OCI-LY3 (cell line): ENCODE data around the gene ARVCF.
"Not testable (repeated sequence)": the region's sequence is repeated elsewhere in the genome, so short reads cannot be mapped to it uniquely, and the experiment has no call there.

ENCODE experiments used
- H2AFZ ChIP-seq: fragments of 200-600, 300-600 bp; shearing (Covaris generic); 2 replicates; pipeline ENCODE4 v1.6.0; 2014; ENCODE audit warnings: antibody characterized with exemption, low read depth, low read length
- H3K27ac ChIP-seq: fragments of 200-600, 300-600 bp; sonication (generic); 2 replicates; pipeline ENCODE4 v1.5.1; 2014; ENCODE audit warnings: mild to moderate bottlenecking, low read length, moderate library complexity, mixed read lengths
- H3K27me3 ChIP-seq: fragments of 200-600, 300-600 bp; sonication (generic); 2 replicates; pipeline ENCODE4 v1.6.1; 2014; ENCODE audit warnings: low read depth, low read length, mixed read lengths
- H3K36me3 ChIP-seq: fragments of 200-600, 300-600 bp; sonication (generic); replicated peaks from 2 replicates; pipeline ENCODE3; 2014; ENCODE audit warnings: low read depth, low read length, mixed read lengths
- H3K4me1 ChIP-seq: fragments of 300-600, 200-600 bp; sonication (generic); 2 replicates; pipeline ENCODE4 v1.6.1; 2014; ENCODE audit warnings: low read length, mixed read lengths
- H3K4me2 ChIP-seq: fragments of 200-600, 300-600 bp; sonication (generic); 2 replicates; pipeline ENCODE4 v1.6.1; 2014; ENCODE audit warnings: low read length, mixed read lengths
- H3K4me3 ChIP-seq: fragments of 300-600, 200-600 bp; sonication (generic); 2 replicates; pipeline ENCODE4 v1.5.1; 2014; ENCODE audit warnings: antibody characterized with exemption, mild to moderate bottlenecking, low read length, moderate library complexity
- H3K79me2 ChIP-seq: fragments of 300-600, 200-600 bp; shearing (Covaris generic); 2 replicates; pipeline ENCODE4 v1.6.1; 2014; ENCODE audit warnings: mild to moderate bottlenecking, low read length, mixed read lengths
- H3K9ac ChIP-seq: fragments of 300-600, 200-600 bp; shearing (Covaris generic); 2 replicates; pipeline ENCODE4 v1.6.0; 2014; ENCODE audit warnings: mild to moderate bottlenecking, low read length, moderate library complexity
- H3K9me3 ChIP-seq: fragments of 200-600, 300-600 bp; shearing (Covaris generic); 2 replicates; pipeline ENCODE4 v1.6.1; 2014; ENCODE audit warnings: low read length, mixed read lengths; ENCODE audit not compliant: insufficient read depth
- H4K20me1 ChIP-seq: fragments of 200-600, 300-600 bp; sonication (generic); 2 replicates; pipeline ENCODE4 v1.6.1; 2016; ENCODE audit warnings: low read length, mixed read lengths; ENCODE audit not compliant: insufficient read depth
- EZH2phosphoT487 ChIP-seq: fragments of 200-600 bp; shearing (Covaris generic); IDR thresholded peaks from 2 replicates; pipeline ENCODE4 v1.6.1; 2018; ENCODE audit warnings: antibody characterized with exemption, mixed run types, low read depth
- TF ChIP-seq, protein P1 (sequence below): fragments of 200-600, 300-600 bp; sonication (generic); IDR thresholded peaks from 2 replicates; pipeline ENCODE4 v1.5.1; 2014; ENCODE audit warnings: antibody characterized with exemption, low read length, low read depth

The ARVCF gene

DNA sequence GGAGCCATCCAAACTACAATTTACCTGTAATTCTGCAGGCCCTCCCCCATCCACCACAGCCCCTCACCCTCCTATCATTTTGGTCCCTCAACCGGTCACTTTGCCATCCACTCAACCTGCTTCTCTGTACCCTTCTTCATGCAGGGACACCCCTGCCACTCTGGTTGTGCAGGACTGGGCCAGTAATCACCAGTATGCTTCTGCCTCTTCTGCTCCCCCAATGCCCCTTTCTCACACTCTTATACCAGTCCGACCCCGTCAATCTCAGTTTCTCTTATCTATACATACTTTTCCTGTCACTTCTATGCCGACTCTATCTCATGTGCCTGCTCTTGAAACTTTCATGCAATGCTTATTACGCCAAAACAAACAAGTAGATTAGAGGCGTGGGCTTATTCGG, 80.1 kb downstream of the ARVCF start:
- Histone ChIP-seq H3K79me2 (peaks cover 14% of the 10 kb centered on the region), H2AFZ (no peak overlapping the region), H4K20me1 (no peaks in the 10 kb centered on the region; the same call in 1 of the 2 replicates), H3K9me3 (no peaks in the 10 kb centered on the region), H3K27me3 (no peaks in the 10 kb centered on the region), H3K9ac (no peak overlapping the region), H3K36me3 (peaks cover 4% of the 10 kb centered on the region), H3K4me2 (no peak overlapping the region), H3K4me3 (no peak overlapping the region), H3K27ac (no peak overlapping the region), H3K4me1 (peaks cover 8% of the 10 kb centered on the region)
- TF ChIP-seq, protein P1, sequence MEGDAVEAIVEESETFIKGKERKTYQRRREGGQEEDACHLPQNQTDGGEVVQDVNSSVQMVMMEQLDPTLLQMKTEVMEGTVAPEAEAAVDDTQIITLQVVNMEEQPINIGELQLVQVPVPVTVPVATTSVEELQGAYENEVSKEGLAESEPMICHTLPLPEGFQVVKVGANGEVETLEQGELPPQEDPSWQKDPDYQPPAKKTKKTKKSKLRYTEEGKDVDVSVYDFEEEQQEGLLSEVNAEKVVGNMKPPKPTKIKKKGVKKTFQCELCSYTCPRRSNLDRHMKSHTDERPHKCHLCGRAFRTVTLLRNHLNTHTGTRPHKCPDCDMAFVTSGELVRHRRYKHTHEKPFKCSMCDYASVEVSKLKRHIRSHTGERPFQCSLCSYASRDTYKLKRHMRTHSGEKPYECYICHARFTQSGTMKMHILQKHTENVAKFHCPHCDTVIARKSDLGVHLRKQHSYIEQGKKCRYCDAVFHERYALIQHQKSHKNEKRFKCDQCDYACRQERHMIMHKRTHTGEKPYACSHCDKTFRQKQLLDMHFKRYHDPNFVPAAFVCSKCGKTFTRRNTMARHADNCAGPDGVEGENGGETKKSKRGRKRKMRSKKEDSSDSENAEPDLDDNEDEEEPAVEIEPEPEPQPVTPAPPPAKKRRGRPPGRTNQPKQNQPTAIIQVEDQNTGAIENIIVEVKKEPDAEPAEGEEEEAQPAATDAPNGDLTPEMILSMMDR: no peak

DNA sequence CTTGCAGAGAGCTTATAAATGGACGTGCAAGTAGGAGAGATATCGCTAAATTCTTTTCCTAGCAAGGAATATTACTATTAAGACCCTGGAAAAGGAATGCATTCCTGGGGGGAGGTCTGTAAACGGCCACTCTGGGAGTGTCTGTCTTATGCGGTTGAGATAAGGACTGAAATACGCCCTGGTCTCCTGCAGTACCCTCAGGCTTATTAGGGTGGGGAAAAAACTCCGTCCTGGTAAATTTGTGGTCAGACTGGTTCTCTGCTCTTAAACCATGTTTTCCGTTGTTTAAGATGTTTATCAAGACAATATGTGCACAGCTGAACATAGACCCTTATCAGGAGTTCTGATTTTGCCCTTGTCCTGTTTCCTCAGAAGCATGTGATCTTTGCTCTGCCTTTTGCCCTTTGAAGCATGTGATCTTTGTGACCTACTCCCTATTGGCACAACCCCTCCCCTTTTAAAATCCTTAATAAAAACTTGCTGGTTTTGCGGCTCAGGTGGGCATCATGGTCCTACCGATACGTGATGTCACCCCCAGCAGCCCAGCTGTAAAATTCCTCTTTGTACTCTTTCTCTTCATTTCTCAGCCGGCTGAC, 81.4 kb downstream of the ARVCF start:
- H3K27ac ChIP-seq, H3K4me1 ChIP-seq, H4K20me1 ChIP-seq, H3K4me3 ChIP-seq, H3K36me3 ChIP-seq, H3K9ac ChIP-seq, H2AFZ ChIP-seq, H3K4me2 ChIP-seq, H3K79me2 ChIP-seq, H3K27me3 ChIP-seq, H3K9me3 ChIP-seq: not testable (repeated sequence)

DNA sequence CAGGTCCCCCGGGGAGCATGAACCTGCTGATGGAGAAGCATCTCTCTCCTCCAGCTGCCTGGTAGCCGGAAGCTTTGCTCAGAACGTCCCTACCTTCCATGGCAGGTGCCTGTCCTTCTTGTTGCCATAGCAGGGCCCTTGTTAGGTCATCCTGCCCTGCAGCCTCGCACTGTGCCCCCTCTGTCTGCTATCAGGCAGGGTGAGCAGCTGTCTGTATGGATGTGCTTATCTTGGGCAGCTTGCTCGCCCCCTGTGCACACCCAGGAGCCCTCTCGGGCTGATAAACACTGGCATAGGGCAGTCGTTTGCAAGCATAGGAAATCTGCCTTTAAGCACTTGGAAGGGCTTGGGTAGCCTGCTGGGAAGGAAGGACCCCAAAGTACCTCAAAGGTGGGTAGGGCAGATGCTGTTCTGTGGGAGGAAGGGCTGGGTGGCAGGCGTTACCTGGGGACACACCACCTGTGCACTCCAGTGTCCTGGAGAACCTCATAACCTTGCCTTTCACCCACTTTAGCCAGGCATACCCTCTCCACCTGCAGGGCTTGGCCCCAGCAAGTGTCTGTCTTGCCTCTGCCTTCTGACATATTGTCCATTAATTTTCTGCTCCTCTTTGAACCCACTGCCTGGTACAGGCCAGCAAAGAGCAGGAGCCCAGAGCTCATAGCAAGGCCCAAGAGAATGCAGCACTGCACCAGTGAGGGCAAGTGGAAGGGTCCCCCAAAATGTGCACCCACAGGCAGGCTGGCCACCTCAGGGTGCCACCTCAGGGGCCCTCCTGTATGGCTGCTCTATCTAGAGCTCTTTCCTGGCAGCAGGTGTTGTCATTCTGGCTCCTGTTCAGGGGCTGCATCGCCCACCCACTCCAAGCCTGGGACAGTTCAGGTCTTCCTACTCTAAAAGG, 83.0 kb downstream of the ARVCF start:
- Histone ChIP-seq H3K79me2 (no peaks in the 10 kb centered on the region), H3K36me3 (peaks cover 4% of the 10 kb centered on the region), H4K20me1 (no peaks in the 10 kb centered on the region; the same call in none of the 2 replicates), H3K4me1 (no peaks in the 10 kb centered on the region), H3K4me2 (no peak overlapping the region), H2AFZ (no peak overlapping the region), H3K9ac (no peak overlapping the region), H3K9me3 (no peaks in the 10 kb centered on the region), H3K4me3 (no peak overlapping the region), H3K27me3 (no peaks in the 10 kb centered on the region), H3K27ac (no peak overlapping the region)
- TF ChIP-seq EZH2phosphoT487: no peak
- TF ChIP-seq, protein P1: no peak

DNA sequence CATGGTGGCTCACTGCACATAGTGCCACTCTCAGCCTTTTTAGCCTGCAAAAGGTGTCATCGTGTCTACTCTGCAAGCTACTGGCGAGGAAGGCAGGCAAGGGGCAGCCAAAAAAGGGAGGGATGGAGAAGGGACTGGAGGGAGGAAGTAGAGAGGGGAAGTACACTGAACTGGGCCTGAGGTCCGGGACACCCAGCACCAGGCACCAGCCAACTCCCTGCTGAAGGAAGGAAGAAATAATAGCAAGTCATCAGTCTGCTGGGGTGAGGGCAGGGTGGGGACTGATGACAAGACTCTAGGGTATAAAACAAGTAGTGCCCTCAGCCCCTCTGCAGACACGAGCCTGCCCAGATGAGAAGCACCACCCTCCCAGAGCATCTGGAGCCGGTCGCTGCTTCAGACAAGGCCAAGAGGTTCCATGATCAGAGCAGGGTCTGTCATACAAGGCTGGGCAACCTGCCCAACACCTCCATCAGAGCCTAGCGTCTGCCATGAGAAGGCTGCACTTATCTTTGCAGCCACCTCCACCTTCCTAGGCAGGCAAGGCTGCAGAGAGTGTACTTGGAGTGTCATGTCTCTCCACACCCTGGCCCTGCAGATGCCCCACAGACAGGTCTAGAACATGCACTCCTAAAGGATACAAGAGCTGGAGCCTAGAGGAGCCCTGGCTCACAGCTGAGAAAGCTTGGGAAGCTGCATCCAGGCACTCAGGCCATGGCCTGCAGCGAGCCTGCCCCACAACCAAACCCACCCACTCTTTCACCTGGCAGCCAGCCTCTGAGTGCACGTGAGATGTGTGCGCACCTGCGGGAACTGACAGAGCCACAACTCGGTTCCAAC, 84.0 kb downstream of the ARVCF start:
- TF ChIP-seq, protein P1: no peak
- no peak for TF ChIP-seq EZH2phosphoT487
- H3K79me2 ChIP-seq: no peaks in the 10 kb centered on the region
- no peak overlapping the region for H2AFZ ChIP-seq
- no peak overlapping the region for H3K27ac ChIP-seq
- no peak overlapping the region for H3K4me2 ChIP-seq
- peaks cover 4% of the 10 kb centered on the region for H3K36me3 ChIP-seq
- no peak overlapping the region for H3K9ac ChIP-seq
- no peak overlapping the region for H3K4me3 ChIP-seq
- no peaks in the 10 kb centered on the region; the same call in none of the 2 replicates for H4K20me1 ChIP-seq
- H3K4me1 ChIP-seq: no peaks in the 10 kb centered on the region
- no peaks in the 10 kb centered on the region for H3K9me3 ChIP-seq
- no peaks in the 10 kb centered on the region for H3K27me3 ChIP-seq
